Pancreas (tissue), 10 donors: ENCODE results near the gene GAS7. TPM values are rescaled to one million over a fixed set of nuclear protein-coding genes. Genes with fewer than 3 reads are reported as not detected.

ENCODE experiments used
- ATAC-seq, 4 donors: fragments of 200-7000 bp; cut with Tn5 transposase; one replicate each; pipeline versions ENCODE4 v1.8.0 to v1.9.1; 2020; ENCODE audit warnings: mild to moderate bottlenecking in 4 of 4, moderate library complexity in 4 of 4
- DNase-seq, 6 donors: peaks; one replicate each; pipeline ENCODE4 v3.0.0-alpha.2; 2020
- FAIRE-seq: peaks from 2 replicates; lab custom pipeline; 2012; peaks lifted over from hg19 to GRCh38; lab: Jason Lieb, UNC
- H3K27ac ChIP-seq, 4 donors: fragments of 200-600 bp; sonication (generic); 1 replicate in 3 of 4; 2 replicates in 1 of 4; pipeline versions ENCODE4 v1.5.0 to v1.8.0; 2020
- H3K27me3 ChIP-seq, 4 donors: fragments of 200-600 bp; one replicate each; pipeline ENCODE4 v1.8.0; 2021
- H3K36me3 ChIP-seq, 3 donors: fragments of 200-600 bp; sonication (generic) in 1 of 3; one replicate each; pipeline versions ENCODE4 v1.5.0 to v1.8.0; 2020 to 2021
- H3K4me1 ChIP-seq, 3 donors: fragments of 200-600 bp; one replicate each; pipeline ENCODE4 v1.8.0; 2021
- H3K4me3 ChIP-seq, 4 donors: fragments of 200-600 bp; sonication (generic) in 2 of 4; one replicate each; pipeline versions ENCODE4 v1.5.0 to v1.8.0; 2020 to 2021
- H3K9me3 ChIP-seq, 4 donors: fragments of 200-600 bp; one replicate each; pipeline ENCODE4 v1.8.0; 2021
- WGBS, 2 donors: extraction: QIAGEN DNeasy Blood & Tissue Kit; methylation state at CpG; one replicate each; pipeline ENCODE4 v1.1.7; 2013; 5-methylcytosine and 5-hydroxymethylcytosine counted together
- intact Hi-C, 3 donors: fragments of 100-400 bp; cut with DNase I; formaldehyde crosslinking; loops; one replicate each; pipeline versions ENCODE4 v1.11.1 to v1.14.2; 2022
- polyA plus RNA-seq, 2 donors: library from polyadenylated mRNA; stranded (reverse); fragments of 200-250 nt; gene quantifications; one replicate each; pipeline ENCODE4 v1.2.3, GENCODE V29; 2013
- total RNA-seq, 6 donors: library from RNA; stranded (reverse); fragmentation: NEBNext Ultra II Directional in 4 of 6; extraction: Animal tissue kit (Norgen Biotek cat#: 25700) in 4 of 6; gene quantifications; one replicate each; pipeline versions ENCODE4 v1.2.1 to v1.2.4, GENCODE V29; 2021 to 2023
- TF ChIP-seq, protein P1 (sequence below), 4 donors: fragments of 200-600 bp; sonication (generic) in 3 of 4; IDR thresholded peaks; one replicate each; pipeline versions ENCODE4 v1.5.0 to v1.8.0; 2021; ENCODE audit warnings: antibody characterized with exemption in 4 of 4
- donor health status: healthy with polysubstance abuse.
- donor health status: DM: no; HTN: no; CAD: no; lungs with moderate emphysema.
- donor health status: DM: no; HTN: no; CAD: no.
- donor health status: control.
- donor health status: control.
- donor health status: Bipolar disorder and iron deficiency.
- donor health status: DM: yes; HTN: yes; CAD: no.
- donor health status: DM: no; HTN: no; CAD: no.
- donor health status: DM: no; HTN: no; CAD: no.
- donor health status: DM: yes; HTN: yes; CAD: no.

The GAS7 gene
- total and polyA plus RNA-seq, 8 donors, result 1.9 to 22.9 (median 3.7) TPM

DNA sequence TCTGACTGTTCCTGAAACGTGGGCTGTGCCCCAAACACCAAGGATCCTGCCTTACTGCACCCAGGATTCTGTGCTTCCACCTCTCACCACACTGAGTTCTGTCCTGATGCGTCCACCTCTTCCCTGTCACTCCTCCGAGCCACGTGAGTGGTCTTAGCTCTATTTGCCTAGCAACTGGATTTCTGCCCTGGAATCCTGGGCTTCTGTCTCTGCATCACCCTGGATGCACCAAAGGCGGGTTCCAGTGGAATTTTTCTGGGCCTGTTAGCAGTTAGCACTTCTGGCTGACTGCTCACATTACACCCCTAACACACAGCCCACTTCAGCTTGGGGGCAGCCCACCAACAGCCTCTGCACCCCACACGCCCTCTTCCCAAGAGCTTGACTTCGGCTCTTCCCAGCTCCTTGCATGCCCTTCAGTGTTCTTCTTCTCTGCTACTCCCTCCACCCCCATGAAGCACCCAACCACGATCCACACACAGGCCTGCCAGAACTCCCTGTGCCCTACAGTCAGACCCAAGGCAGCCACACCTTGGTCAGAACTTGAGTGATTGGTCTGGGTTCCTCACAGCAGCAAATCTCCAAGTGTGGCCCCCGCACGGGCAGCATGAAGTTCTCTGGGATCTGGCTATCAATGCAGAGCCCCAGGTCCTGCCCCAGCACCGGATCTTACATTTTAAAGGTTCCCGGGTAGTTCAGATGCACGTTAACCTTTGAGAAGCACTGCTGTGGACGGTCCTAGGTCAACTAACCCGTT lies 163.5 kb downstream of the GAS7 start:
- no peak for DNase-seq
- ATAC-seq, result no peak
- FAIRE-seq, result no peak
- no peaks in the 10 kb centered on the region for H3K4me1 ChIP-seq
- TF ChIP-seq, protein P1, sequence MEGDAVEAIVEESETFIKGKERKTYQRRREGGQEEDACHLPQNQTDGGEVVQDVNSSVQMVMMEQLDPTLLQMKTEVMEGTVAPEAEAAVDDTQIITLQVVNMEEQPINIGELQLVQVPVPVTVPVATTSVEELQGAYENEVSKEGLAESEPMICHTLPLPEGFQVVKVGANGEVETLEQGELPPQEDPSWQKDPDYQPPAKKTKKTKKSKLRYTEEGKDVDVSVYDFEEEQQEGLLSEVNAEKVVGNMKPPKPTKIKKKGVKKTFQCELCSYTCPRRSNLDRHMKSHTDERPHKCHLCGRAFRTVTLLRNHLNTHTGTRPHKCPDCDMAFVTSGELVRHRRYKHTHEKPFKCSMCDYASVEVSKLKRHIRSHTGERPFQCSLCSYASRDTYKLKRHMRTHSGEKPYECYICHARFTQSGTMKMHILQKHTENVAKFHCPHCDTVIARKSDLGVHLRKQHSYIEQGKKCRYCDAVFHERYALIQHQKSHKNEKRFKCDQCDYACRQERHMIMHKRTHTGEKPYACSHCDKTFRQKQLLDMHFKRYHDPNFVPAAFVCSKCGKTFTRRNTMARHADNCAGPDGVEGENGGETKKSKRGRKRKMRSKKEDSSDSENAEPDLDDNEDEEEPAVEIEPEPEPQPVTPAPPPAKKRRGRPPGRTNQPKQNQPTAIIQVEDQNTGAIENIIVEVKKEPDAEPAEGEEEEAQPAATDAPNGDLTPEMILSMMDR (IDR thresholded peaks at IDR 0.05), result no peak
- no peak overlapping the region for H3K27ac ChIP-seq
- 58 to 65% methylated on average over 15 of the region's 15 CpGs for WGBS, 2 donors
- H3K4me3 ChIP-seq, result no peak overlapping the region
- no peaks in the 10 kb centered on the region for H3K27me3 ChIP-seq
- no peaks in the 10 kb centered on the region for H3K9me3 ChIP-seq
- no peaks in the 10 kb centered on the region for H3K36me3 ChIP-seq
- intact Hi-C loops, result no loop called here

DNA sequence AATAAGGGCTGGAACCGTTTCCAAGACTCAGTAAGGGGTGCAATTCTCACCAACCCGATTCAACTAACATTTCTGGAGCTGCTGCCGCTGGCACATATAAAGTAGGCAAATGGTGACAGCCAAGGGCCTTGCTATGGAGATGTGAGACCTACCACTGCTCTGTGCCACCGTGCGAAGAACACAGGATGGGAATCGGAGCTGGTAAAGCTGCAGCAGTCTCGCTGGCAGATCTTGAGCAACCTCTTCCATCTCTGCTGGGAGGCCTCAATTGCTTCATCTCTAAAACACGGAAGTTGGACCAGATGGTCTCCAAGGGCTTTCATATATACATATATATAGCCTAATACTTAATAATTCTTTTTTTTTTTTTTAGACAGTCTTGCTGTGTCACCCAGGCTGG lies 164.4 kb downstream of the GAS7 start:
- H3K27me3 ChIP-seq, result no peaks in the 10 kb centered on the region
- no peak overlapping the region for H3K27ac ChIP-seq
- FAIRE-seq (no peak), DNase-seq (no peak), ATAC-seq (peak in 2 of 4 donors; percentile 48 to 59)
- H3K4me1 ChIP-seq, result peaks cover 0 to under 1% (median 0%) of the 10 kb centered on the region in 3 donors
- H3K4me3 ChIP-seq, result no peak overlapping the region
- no peaks in the 10 kb centered on the region for H3K9me3 ChIP-seq
- 68 to 84% methylated on average over 8 of the region's 8 CpGs for WGBS, 2 donors
- H3K36me3 ChIP-seq, result no peaks in the 10 kb centered on the region
- TF ChIP-seq, protein P1 (IDR thresholded peaks at IDR 0.05), result no peak
- intact Hi-C loops, result no loop called here

DNA sequence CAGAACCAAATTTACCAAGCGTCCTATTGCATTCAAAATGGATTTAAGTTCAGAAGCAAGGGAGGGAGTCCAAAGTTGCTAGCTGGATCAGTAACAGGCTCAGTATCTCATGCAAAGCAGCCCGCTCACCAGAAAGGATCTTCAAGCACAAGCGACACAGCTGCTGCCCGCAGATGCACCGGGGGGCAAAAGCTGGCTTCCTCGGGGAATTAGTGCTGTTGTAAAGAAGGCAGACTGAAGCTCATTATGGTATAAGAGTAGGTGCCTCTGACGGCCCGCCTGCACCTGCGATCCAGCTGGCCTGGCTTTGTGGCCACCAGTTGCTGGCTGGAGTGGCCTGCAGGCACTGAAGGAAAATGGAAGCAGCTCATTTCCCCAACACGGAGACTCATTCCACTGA lies 165.0 kb downstream of the GAS7 start:
- WGBS, 2 donors, result 73 to 81% methylated on average over 10 of the region's 10 CpGs
- H3K9me3 ChIP-seq, result no peaks in the 10 kb centered on the region
- no peak overlapping the region for H3K27ac ChIP-seq
- H3K36me3 ChIP-seq, result no peaks in the 10 kb centered on the region
- intact Hi-C loops, result no loop called here
- ATAC-seq (no peak), FAIRE-seq (no peak), DNase-seq (no peak)
- TF ChIP-seq, protein P1 (IDR thresholded peaks at IDR 0.05), result no peak
- H3K4me3 ChIP-seq, result no peak overlapping the region
- H3K27me3 ChIP-seq, result no peaks in the 10 kb centered on the region
- H3K4me1 ChIP-seq, result peaks cover 0 to 5% (median 2%) of the 10 kb centered on the region in 3 donors

DNA sequence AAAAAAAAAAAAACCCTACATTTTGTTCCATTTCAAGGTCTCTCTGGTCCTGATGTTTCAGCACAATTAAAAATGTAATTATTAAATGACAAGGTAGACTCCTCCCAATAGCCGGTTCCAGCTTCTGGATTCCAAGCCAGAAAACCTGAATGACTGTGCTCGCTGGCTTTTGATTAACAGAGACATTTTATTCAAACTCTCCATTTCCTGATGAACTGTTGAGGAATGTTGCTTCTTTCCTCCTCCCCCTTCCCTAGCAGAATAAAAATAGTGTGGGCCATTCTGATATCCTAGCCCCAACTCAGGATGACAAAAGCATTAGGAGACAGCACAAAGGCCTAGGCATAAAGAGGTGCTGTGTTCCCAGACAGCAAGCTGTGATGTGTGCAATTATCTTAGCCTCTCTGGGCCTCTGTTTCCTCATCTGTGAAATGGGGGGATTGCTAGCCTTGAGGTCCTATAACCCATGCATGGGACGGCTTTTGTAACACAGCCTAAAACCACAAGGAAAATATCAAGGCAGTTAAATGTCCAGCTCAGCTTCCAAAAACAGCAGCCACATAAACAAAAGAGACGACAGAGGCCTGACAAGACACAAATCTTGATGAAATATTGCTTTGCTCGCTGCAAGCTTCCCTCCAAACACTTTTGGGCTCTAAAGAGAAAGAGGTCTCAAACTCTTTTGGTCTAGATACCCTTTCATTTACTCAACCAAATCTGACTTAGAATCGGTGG lies 166.1 kb downstream of the GAS7 start:
- FAIRE-seq, result no peak
- TF ChIP-seq, protein P1 (IDR thresholded peaks at IDR 0.05), result no peak
- intact Hi-C loops, result no loop called here
- no peaks in the 10 kb centered on the region for H3K36me3 ChIP-seq
- no peak overlapping the region for H3K4me3 ChIP-seq
- H3K4me1 ChIP-seq, result peaks cover 0 to 8% (median 4%) of the 10 kb centered on the region in 3 donors
- peak overlapping the region in 2 of 4 donors; percentile 35 to 47 for H3K27ac ChIP-seq
- ATAC-seq, result peak in 3 of 4 donors; percentile 41 to 67 (median 58)
- no peaks in the 10 kb centered on the region for H3K27me3 ChIP-seq
- peak in 1 of 6 donors; percentile 32 for DNase-seq
- WGBS, 2 donors, result 49 to 57% methylated on average over 6 of the region's 6 CpGs
- H3K9me3 ChIP-seq, result no peaks in the 10 kb centered on the region
